BJ (cell line): ENCODE results near the gene MROH2B. TPM values are rescaled to one million over a fixed set of nuclear protein-coding genes. Genes with fewer than 3 reads are reported as not detected.
"Not testable (repeated sequence)": the region's sequence is repeated elsewhere in the genome, so short reads cannot be mapped to it uniquely, and the experiment has no call there.

Source experiments
- CTCF ChIA-PET: fragments of 350-600 bp; formaldehyde crosslinking; extraction: SDS; loops from one replicate; lab custom pipeline; 2021; ENCODE audit warnings: antibody characterized with exemption, inconsistent platforms; lab: Yijun Ruan, JAX
- POLR2A ChIA-PET: fragments of 300-600 bp; sonication (Branson Sonifier 250); formaldehyde crosslinking; extraction: SDS; loops from one replicate; lab custom pipeline; 2021; ENCODE audit warnings: antibody characterized with exemption; lab: Charles Lee
- DNase-seq: peaks from one replicate; pipeline ENCODE4 v3.0.0-alpha.2; 2011; ENCODE audit warnings: low read depth
- H3K27me3 ChIP-seq: 2 replicates; pipeline ENCODE4 v1.6.0; 2011; ENCODE audit warnings: low read length; ENCODE audit not compliant: control insufficient read depth, insufficient read depth
- H3K36me3 ChIP-seq: 2 replicates; pipeline ENCODE4 v1.5.1; 2011; ENCODE audit warnings: low read length; ENCODE audit not compliant: control insufficient read depth, insufficient read depth
- H3K4me3 ChIP-seq: 2 replicates; pipeline ENCODE4 v1.5.1; 2011; ENCODE audit warnings: low read depth, mild to moderate bottlenecking, control low read depth, low read length
- CTCF ChIP-seq: IDR thresholded peaks from 2 replicates; pipeline ENCODE4 v1.5.1; 2011; ENCODE audit warnings: low read depth, mild to moderate bottlenecking, control low read depth, inconsistent platforms, low read length, moderate library complexity; ENCODE audit not compliant: insufficient read depth
- polyA plus RNA-seq: library from polyadenylated mRNA; depleted of rRNA; stranded (reverse); fragments of >200 nt; gene quantifications from 2 replicates; pipeline ENCODE4 v1.2.3, GENCODE V29; 2011

Gene MROH2B
- polyA plus RNA-seq, 1 experiment = not detected

GRCh38 chr5:41032973-41033372 lies 38.2 kb downstream of the MROH2B start:
- H3K4me3 ChIP-seq = no peak overlapping the region
- ChIA-PET POLR2A (no interaction called here), CTCF (no interaction called here)

GRCh38 chr5:41022600-41022999 lies 48.5 kb downstream of the MROH2B start:
- H3K36me3 ChIP-seq, CTCF ChIA-PET, H3K27me3 ChIP-seq, POLR2A ChIA-PET, DNase-seq, H3K4me3 ChIP-seq: not testable (repeated sequence)

More at GRCh38 chr5:41032973-41033372, 38.2 kb downstream of the MROH2B start:
- TF ChIP-seq CTCF = no peak
- no peaks in the 10 kb centered on the region for H3K36me3 ChIP-seq
- no peak for DNase-seq
- H3K27me3 ChIP-seq = no peaks in the 10 kb centered on the region

GRCh38 chr5:41012318-41012717 lies 58.8 kb downstream of the MROH2B start:
- no peak for TF ChIP-seq CTCF
- POLR2A ChIA-PET = no interaction called here
- no peaks in the 10 kb centered on the region for H3K36me3 ChIP-seq
- CTCF ChIA-PET = interaction anchor here (1.0 kb wide), 1 partner anchor 20 kb away, joined by 3 read pairs; no protein-coding TSS in a partner anchor
- no peak overlapping the region for H3K4me3 ChIP-seq
- H3K27me3 ChIP-seq = no peaks in the 10 kb centered on the region
- DNase-seq = no peak

GRCh38 chr5:41010572-41010971 lies 60.6 kb downstream of the MROH2B start:
- no peaks in the 10 kb centered on the region for H3K36me3 ChIP-seq
- no peak overlapping the region for H3K4me3 ChIP-seq
- no peaks in the 10 kb centered on the region for H3K27me3 ChIP-seq
- ChIA-PET POLR2A (no interaction called here), CTCF (no interaction called here)
- DNase-seq = no peak
- TF ChIP-seq CTCF = no peak

- CTCF ChIA-PET = no interaction called here
These were observed 61.9 kb downstream of the MROH2B start for GRCh38 chr5:41009232-41009631.

More at GRCh38 chr5:41009232-41009631, 61.9 kb downstream of the MROH2B start:
- POLR2A ChIA-PET = no interaction called here
- TF ChIP-seq CTCF = no peak
- no peaks in the 10 kb centered on the region for H3K36me3 ChIP-seq
- H3K4me3 ChIP-seq = no peak overlapping the region
- no peak for DNase-seq
- no peaks in the 10 kb centered on the region for H3K27me3 ChIP-seq
